ENCODE data around the gene ARSH.

- TF ChIP-seq, protein P1, sequence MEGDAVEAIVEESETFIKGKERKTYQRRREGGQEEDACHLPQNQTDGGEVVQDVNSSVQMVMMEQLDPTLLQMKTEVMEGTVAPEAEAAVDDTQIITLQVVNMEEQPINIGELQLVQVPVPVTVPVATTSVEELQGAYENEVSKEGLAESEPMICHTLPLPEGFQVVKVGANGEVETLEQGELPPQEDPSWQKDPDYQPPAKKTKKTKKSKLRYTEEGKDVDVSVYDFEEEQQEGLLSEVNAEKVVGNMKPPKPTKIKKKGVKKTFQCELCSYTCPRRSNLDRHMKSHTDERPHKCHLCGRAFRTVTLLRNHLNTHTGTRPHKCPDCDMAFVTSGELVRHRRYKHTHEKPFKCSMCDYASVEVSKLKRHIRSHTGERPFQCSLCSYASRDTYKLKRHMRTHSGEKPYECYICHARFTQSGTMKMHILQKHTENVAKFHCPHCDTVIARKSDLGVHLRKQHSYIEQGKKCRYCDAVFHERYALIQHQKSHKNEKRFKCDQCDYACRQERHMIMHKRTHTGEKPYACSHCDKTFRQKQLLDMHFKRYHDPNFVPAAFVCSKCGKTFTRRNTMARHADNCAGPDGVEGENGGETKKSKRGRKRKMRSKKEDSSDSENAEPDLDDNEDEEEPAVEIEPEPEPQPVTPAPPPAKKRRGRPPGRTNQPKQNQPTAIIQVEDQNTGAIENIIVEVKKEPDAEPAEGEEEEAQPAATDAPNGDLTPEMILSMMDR (IDR thresholded peaks at IDR 0.05), result no peak
- TF ChIP-seq POLR2A (IDR thresholded peaks at IDR 0.05) (no peak), POLR2AphosphoS5 (IDR thresholded peaks at IDR 0.05) (no peak)
Observed at GRCh38 chrX:3044196-3044595, 37.9 kb downstream of the ARSH start.
